HepG2 (cell line): ENCODE data around the gene TBC1D14. TPM values are rescaled to one million over a fixed set of nuclear protein-coding genes. Genes with fewer than 3 reads are reported as not detected.

Experiments
- FOSL1 ChIP-seq: sonication (generic); formaldehyde crosslinking; IDR thresholded peaks from 2 replicates; pipeline ENCODE4 v1.9.0; 2021; ENCODE audit warnings: missing genetic modification reagents, borderline replicate concordance
- GZF1 ChIP-seq: sonication (generic); formaldehyde crosslinking; IDR thresholded peaks from 2 replicates; pipeline ENCODE4 v1.5.1; 2020; ENCODE audit warnings: mild to moderate bottlenecking, missing genetic modification reagents
- HCFC1 ChIP-seq: fragments of 150-350 bp; IDR thresholded peaks from 2 replicates; pipeline ENCODE4 v1.6.1; 2014; ENCODE audit warnings: low read depth, low read length
- HOXA9 ChIP-seq: sonication (generic); formaldehyde crosslinking; IDR thresholded peaks from 2 replicates; pipeline ENCODE4 v1.8.1; 2022; ENCODE audit warnings: missing genetic modification reagents, mild to moderate bottlenecking, moderate library complexity, borderline replicate concordance
- MXD4 ChIP-seq: IDR thresholded peaks from 2 replicates; pipeline ENCODE4 v1.6.1; 2016; ENCODE audit warnings: mild to moderate bottlenecking, missing biosample characterization, missing genetic modification reagents
- MYNN ChIP-seq: sonication (generic); formaldehyde crosslinking; IDR thresholded peaks from 2 replicates; pipeline ENCODE4 v1.4.0; 2020; ENCODE audit warnings: mild to moderate bottlenecking, low read depth, missing genetic modification reagents
- NFIB ChIP-seq: sonication (generic); formaldehyde crosslinking; IDR thresholded peaks from 2 replicates; pipeline ENCODE4 v1.9.0; 2021; ENCODE audit warnings: missing genetic modification reagents, mild to moderate bottlenecking, borderline replicate concordance
- RARG ChIP-seq: sonication (generic); formaldehyde crosslinking; IDR thresholded peaks from 2 replicates; pipeline ENCODE4 v1.4.0; 2020; ENCODE audit warnings: low read depth, mild to moderate bottlenecking, missing genetic modification reagents
- SNRNP70 ChIP-seq: fragments of 200-400 bp; formaldehyde crosslinking; IDR thresholded peaks from 2 replicates; pipeline ENCODE4 v1.6.1; 2017; ENCODE audit warnings: mild to moderate bottlenecking, low read depth, low read length, moderate library complexity
- SOX6 ChIP-seq, 2 experiments: fragments of 450-650 bp in 1 of 2; sonication (generic) in 1 of 2; formaldehyde crosslinking in 1 of 2; IDR thresholded peaks; 2 replicates each; pipeline versions ENCODE4 v1.4.0 to v1.6.1; 2017 to 2020; ENCODE audit warnings: antibody characterized with exemption in 1 of 2, mild to moderate bottlenecking in 1 of 2, missing genetic modification reagents in 1 of 2
- SP5 ChIP-seq: IDR thresholded peaks from 2 replicates; pipeline ENCODE4 v1.6.1; 2016; ENCODE audit warnings: low read depth, borderline replicate concordance
- TBX3 ChIP-seq: fragments of 450-650 bp; IDR thresholded peaks from 2 replicates; pipeline ENCODE4 v1.6.1; 2017; ENCODE audit warnings: antibody characterized with exemption, mild to moderate bottlenecking, inconsistent platforms, borderline replicate concordance
- ZNF136 ChIP-seq: sonication (generic); formaldehyde crosslinking; IDR thresholded peaks from 2 replicates; pipeline ENCODE4 v1.8.1; 2022; ENCODE audit warnings: low read depth, mild to moderate bottlenecking, moderate library complexity, missing genetic modification reagents
- ZNF225 ChIP-seq: sonication (generic); formaldehyde crosslinking; IDR thresholded peaks from 2 replicates; pipeline ENCODE4 v1.4.0; 2020; ENCODE audit warnings: mild to moderate bottlenecking, missing genetic modification reagents
- ZNF282 ChIP-seq: fragments of 450-650 bp; IDR thresholded peaks from 2 replicates; pipeline ENCODE4 v1.6.1; 2018; ENCODE audit not compliant: partially characterized antibody
- ZNF335 ChIP-seq: sonication (generic); formaldehyde crosslinking; IDR thresholded peaks from 2 replicates; pipeline ENCODE4 v1.4.0; 2020; ENCODE audit warnings: missing genetic modification reagents
- ZNF337 ChIP-seq: sonication (generic); formaldehyde crosslinking; IDR thresholded peaks from 2 replicates; pipeline ENCODE4 v1.5.1; 2020; ENCODE audit warnings: missing genetic modification reagents, low read depth, mild to moderate bottlenecking, borderline replicate concordance
- ZNF354B ChIP-seq: sonication (generic); formaldehyde crosslinking; IDR thresholded peaks from 2 replicates; pipeline ENCODE4 v1.8.0; 2022; ENCODE audit warnings: mild to moderate bottlenecking, missing genetic modification reagents
- ZNF644 ChIP-seq: IDR thresholded peaks from 2 replicates; pipeline ENCODE4 v1.6.1; 2016; ENCODE audit warnings: low read depth
- ZNF841 ChIP-seq: sonication (generic); formaldehyde crosslinking; IDR thresholded peaks from 2 replicates; pipeline ENCODE4 v1.8.1; 2023; ENCODE audit warnings: missing genetic modification reagents, borderline replicate concordance
- polyA plus RNA-seq, 8 experiments: library from polyadenylated mRNA; depleted of rRNA in 3 of 8; stranded (reverse) in 7 of 8; unstranded in 1 of 8; fragments of >200 nt; fragmentation: Illumina TruSeq in 4 of 8; extraction: Trizol in 4 of 8; gene quantifications; 2 replicates each; pipeline versions ENCODE4 v1.2.1 to v1.2.3, GENCODE V29; 2011 to 2016; ENCODE audit warnings: low read depth in 4 of 8, missing spikeins in 1 of 8, mixed read lengths in 1 of 8; ENCODE audit not compliant: insufficient read depth in 1 of 8
- total RNA-seq, 5 experiments: library from RNA; depleted of rRNA; stranded (reverse); fragments of >200 nt; fragmentation: Illumina TruSeq; extraction: Trizol; gene quantifications; 2 replicates each; pipeline ENCODE4 v1.2.3, GENCODE V29; 2016; ENCODE audit warnings: low read depth in 1 of 5
- TF ChIP-seq, protein P1 (sequence below): conservative IDR thresholded peaks from 2 replicates; pipeline ENCODE4 v1.6.1; 2018; ENCODE audit warnings: missing genetic modification reagents
- TF ChIP-seq, protein P2 (sequence below): sonication (generic); formaldehyde crosslinking; conservative IDR thresholded peaks from 2 replicates; pipeline ENCODE4 v1.8.1; 2023; ENCODE audit warnings: missing genetic modification reagents
- TF ChIP-seq, protein P3 (sequence below): sonication (generic); formaldehyde crosslinking; IDR thresholded peaks from 2 replicates; pipeline ENCODE4 v1.4.0; 2020; ENCODE audit warnings: mild to moderate bottlenecking, missing genetic modification reagents

The TBC1D14 gene
- total and polyA plus RNA-seq, 2 of the 13 experiments (the other 11 are each of a cell fraction or from before 2014, with no cell fraction given), result 29.5 to 46.5 TPM

DNA sequence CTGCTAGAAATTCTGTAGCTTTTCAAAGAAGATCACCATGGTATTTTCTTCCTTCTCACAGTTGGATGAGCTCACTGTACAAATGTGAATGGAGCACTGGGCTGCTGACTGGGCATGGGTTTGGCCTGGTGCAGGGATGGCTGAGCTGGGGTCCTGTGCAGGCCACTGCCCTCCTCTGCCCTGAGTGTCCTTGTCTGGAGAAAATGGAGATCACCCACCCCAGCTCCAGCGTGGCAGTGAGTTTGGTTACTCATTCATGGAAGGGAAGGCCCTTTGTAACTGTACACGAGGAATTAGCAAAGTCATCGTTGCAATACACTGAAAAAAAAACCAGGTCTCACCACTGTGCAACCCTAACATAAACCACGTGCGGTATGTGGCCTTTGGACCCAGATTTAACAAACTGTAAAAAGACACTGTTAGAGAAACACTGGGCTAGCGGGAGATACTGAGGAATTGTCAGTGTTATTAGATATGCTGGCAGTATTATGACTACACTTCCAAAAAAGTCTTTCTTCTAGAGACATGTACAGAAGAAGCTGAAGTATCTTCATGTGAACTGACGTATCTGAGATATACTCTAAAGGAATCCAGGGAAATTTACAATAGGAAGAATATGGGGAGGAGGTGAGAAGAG lies 16.1 kb upstream of the TBC1D14 start (continued):
- TF ChIP-seq, protein P1, sequence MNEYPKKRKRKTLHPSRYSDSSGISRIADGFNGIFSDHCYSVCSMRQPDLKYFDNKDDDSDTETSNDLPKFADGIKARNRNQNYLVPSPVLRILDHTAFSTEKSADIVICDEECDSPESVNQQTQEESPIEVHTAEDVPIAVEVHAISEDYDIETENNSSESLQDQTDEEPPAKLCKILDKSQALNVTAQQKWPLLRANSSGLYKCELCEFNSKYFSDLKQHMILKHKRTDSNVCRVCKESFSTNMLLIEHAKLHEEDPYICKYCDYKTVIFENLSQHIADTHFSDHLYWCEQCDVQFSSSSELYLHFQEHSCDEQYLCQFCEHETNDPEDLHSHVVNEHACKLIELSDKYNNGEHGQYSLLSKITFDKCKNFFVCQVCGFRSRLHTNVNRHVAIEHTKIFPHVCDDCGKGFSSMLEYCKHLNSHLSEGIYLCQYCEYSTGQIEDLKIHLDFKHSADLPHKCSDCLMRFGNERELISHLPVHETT (CRISPR knock-in tag), result peak; percentile 86
- TF ChIP-seq MXD4 (CRISPR knock-in tag) (peak; percentile 76), NFIB (CRISPR knock-in tag) (no peak), GZF1 (no peak), TBX3 (peak; percentile 45; the same call in 1 of the 2 replicates), SP5 (CRISPR knock-in tag) (peak; percentile 55; the same call in 1 of the 2 replicates), ZNF337 (CRISPR knock-in tag) (no peak; the same call in 1 of the 2 replicates), RARG (CRISPR knock-in tag) (no peak), ZNF335 (CRISPR knock-in tag) (peak; percentile 88), MYNN (no peak), ZNF354B (peak; percentile 78; the same call in 1 of the 2 replicates), FOSL1 (CRISPR knock-in tag) (no peak), SOX6 (IDR thresholded peaks at IDR 0.05) (no peak), SOX6 (CRISPR knock-in tag; IDR thresholded peaks at IDR 0.05) (peak; percentile 93), ZNF136 (peak; percentile 55; the same call in 1 of the 2 replicates), ZNF644 (peak; percentile 84), SNRNP70 (no peak), ZNF225 (CRISPR knock-in tag) (no peak), ZNF282 (no peak), HCFC1 (0 out of 2 replicates have a peak, but pooled peaks have one; percentile 35), ZNF841 (CRISPR knock-in tag) (no peak), HOXA9 (0 out of 2 replicates have a peak, but pooled peaks have one; percentile 60)
- TF ChIP-seq, protein P2, sequence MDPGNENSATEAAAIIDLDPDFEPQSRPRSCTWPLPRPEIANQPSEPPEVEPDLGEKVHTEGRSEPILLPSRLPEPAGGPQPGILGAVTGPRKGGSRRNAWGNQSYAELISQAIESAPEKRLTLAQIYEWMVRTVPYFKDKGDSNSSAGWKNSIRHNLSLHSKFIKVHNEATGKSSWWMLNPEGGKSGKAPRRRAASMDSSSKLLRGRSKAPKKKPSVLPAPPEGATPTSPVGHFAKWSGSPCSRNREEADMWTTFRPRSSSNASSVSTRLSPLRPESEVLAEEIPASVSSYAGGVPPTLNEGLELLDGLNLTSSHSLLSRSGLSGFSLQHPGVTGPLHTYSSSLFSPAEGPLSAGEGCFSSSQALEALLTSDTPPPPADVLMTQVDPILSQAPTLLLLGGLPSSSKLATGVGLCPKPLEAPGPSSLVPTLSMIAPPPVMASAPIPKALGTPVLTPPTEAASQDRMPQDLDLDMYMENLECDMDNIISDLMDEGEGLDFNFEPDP, result no peak
- TF ChIP-seq, protein P3, sequence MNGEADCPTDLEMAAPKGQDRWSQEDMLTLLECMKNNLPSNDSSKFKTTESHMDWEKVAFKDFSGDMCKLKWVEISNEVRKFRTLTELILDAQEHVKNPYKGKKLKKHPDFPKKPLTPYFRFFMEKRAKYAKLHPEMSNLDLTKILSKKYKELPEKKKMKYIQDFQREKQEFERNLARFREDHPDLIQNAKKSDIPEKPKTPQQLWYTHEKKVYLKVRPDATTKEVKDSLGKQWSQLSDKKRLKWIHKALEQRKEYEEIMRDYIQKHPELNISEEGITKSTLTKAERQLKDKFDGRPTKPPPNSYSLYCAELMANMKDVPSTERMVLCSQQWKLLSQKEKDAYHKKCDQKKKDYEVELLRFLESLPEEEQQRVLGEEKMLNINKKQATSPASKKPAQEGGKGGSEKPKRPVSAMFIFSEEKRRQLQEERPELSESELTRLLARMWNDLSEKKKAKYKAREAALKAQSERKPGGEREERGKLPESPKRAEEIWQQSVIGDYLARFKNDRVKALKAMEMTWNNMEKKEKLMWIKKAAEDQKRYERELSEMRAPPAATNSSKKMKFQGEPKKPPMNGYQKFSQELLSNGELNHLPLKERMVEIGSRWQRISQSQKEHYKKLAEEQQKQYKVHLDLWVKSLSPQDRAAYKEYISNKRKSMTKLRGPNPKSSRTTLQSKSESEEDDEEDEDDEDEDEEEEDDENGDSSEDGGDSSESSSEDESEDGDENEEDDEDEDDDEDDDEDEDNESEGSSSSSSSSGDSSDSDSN (CRISPR knock-in tag), result peak; percentile 51
